Colon (tissue), 2 donors: ENCODE data around the gene ZNF208.
"Not testable (repeated sequence)": the region's sequence is repeated elsewhere in the genome, so short reads cannot be mapped to it uniquely, and the experiment has no call there.

Source experiments
- FAIRE-seq: peaks from 2 replicates; lab custom pipeline; 2012; peaks lifted over from hg19 to GRCh38; lab: Jason Lieb, UNC
- donor health status: control.
- donor health status: control.

The ZNF208 gene

GRCh38 chr19:22010437-22011143 lies at the start of gene ZNF208:
TSS of gene ZNF208 (minus strand) at chr19:22010943. CDS start at chr19:22010794, 149 bp downstream.
- not testable (repeated sequence) for FAIRE-seq

- no peak for FAIRE-seq
These were observed 41.9 kb upstream of the ZNF208 start for GRCh38 chr19:22052644-22053013.

GRCh38 chr19:22041151-22041550 lies 30.4 kb upstream of the ZNF208 start:
- not testable (repeated sequence) for FAIRE-seq

GRCh38 chr19:22030680-22031079 lies 19.9 kb upstream of the ZNF208 start:
- no peak for FAIRE-seq

GRCh38 chr19:22026687-22027086 lies 15.9 kb upstream of the ZNF208 start:
- FAIRE-seq = no peak

- FAIRE-seq = not testable (repeated sequence)
These were observed 14.8 kb upstream of the ZNF208 start for GRCh38 chr19:22025539-22025938.

GRCh38 chr19:21970466-21970865 lies 40.3 kb downstream of the ZNF208 start:
- FAIRE-seq = no peak

- FAIRE-seq = no peak
These were observed 63.0 kb downstream of the ZNF208 start for GRCh38 chr19:21947775-21948174.

- FAIRE-seq = no peak
These were observed 70.1 kb downstream of the ZNF208 start for GRCh38 chr19:21940684-21941083.

- FAIRE-seq = no peak
These were observed 76.2 kb downstream of the ZNF208 start for GRCh38 chr19:21934593-21934992.

- FAIRE-seq = no peak
These were observed 76.6 kb downstream of the ZNF208 start for GRCh38 chr19:21934131-21934530.

GRCh38 chr19:21922276-21922675 lies 88.5 kb downstream of the ZNF208 start:
- no peak for FAIRE-seq

GRCh38 chr19:21921691-21922180 lies 89.0 kb downstream of the ZNF208 start:
- no peak for FAIRE-seq

GRCh38 chr19:21915411-21915810 lies 95.3 kb downstream of the ZNF208 start:
- FAIRE-seq = no peak

GRCh38 chr19:21912654-21913053 lies 98.1 kb downstream of the ZNF208 start:
- no peak for FAIRE-seq

GRCh38 chr19:21910318-21910717 lies 100.4 kb downstream of the ZNF208 start:
- FAIRE-seq = no peak

GRCh38 chr19:21908066-21908465 lies 102.7 kb downstream of the ZNF208 start:
- no peak for FAIRE-seq

- FAIRE-seq = no peak
These were observed 103.2 kb downstream of the ZNF208 start for GRCh38 chr19:21907516-21907915.

- FAIRE-seq = no peak
These were observed 108.2 kb downstream of the ZNF208 start for GRCh38 chr19:21902571-21902970.

- no peak for FAIRE-seq
These were observed 108.9 kb downstream of the ZNF208 start for GRCh38 chr19:21901861-21902260.

- FAIRE-seq = no peak
These were observed 110.3 kb downstream of the ZNF208 start for GRCh38 chr19:21900401-21900800.

- no peak for FAIRE-seq
These were observed 119.7 kb downstream of the ZNF208 start for GRCh38 chr19:21891086-21891485.

GRCh38 chr19:21890017-21890416 lies 120.7 kb downstream of the ZNF208 start:
- FAIRE-seq = not testable (repeated sequence)

- not testable (repeated sequence) for FAIRE-seq
These were observed 125.2 kb downstream of the ZNF208 start for GRCh38 chr19:21885516-21885915.
